Mammary epithelial cell (primary cell): ENCODE data around the gene ANP32D.

Experiments
- EZH2 ChIP-seq: IDR thresholded peaks from 2 replicates; pipeline ENCODE4 v1.6.1; 2012; ENCODE audit warnings: low read length, inconsistent platforms, borderline replicate concordance
- TF ChIP-seq, protein P1 (sequence below), 2 donors: IDR thresholded peaks in 1 of 2; conservative IDR thresholded peaks in 1 of 2; 2 replicates each; pipeline ENCODE4 v1.5.1; 2011 to 2012; ENCODE audit warnings: inconsistent platforms in 2 of 2, low read length in 2 of 2, mild to moderate bottlenecking in 2 of 2, control low read depth in 1 of 2, low read depth in 1 of 2; ENCODE audit not compliant: insufficient read depth in 1 of 2; ENCODE audit errors: extremely low read depth in 1 of 2

DNA sequence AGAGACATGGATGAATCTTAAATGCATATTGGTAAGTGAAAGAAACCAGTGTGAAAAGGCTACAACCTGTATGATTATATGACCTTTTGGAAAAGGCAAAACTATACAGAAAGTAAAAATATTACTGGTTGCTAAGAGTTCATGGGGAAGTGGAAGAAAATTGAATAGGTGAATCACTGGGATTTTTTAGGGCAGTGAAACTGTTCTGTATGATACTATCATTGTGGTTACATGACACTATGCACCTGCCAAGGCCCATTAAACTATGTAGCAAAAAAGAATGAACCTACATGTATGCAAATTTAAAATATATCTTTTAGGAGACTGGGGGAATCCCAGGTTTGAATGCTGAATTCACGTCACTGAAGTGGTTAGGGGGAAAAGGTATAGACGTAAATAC lies 40.5 kb downstream of the ANP32D start:
- no peak for TF ChIP-seq EZH2
- TF ChIP-seq, protein P1, sequence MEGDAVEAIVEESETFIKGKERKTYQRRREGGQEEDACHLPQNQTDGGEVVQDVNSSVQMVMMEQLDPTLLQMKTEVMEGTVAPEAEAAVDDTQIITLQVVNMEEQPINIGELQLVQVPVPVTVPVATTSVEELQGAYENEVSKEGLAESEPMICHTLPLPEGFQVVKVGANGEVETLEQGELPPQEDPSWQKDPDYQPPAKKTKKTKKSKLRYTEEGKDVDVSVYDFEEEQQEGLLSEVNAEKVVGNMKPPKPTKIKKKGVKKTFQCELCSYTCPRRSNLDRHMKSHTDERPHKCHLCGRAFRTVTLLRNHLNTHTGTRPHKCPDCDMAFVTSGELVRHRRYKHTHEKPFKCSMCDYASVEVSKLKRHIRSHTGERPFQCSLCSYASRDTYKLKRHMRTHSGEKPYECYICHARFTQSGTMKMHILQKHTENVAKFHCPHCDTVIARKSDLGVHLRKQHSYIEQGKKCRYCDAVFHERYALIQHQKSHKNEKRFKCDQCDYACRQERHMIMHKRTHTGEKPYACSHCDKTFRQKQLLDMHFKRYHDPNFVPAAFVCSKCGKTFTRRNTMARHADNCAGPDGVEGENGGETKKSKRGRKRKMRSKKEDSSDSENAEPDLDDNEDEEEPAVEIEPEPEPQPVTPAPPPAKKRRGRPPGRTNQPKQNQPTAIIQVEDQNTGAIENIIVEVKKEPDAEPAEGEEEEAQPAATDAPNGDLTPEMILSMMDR (conservative IDR thresholded peaks at IDR 0.05 in 1 of 2, IDR thresholded peaks at IDR 0.05 in 1 of 2; ENCODE audit: extremely low read depth in 1 of 2, insufficient read depth in 1 of 2, low read depth in 1 of 2, low read length in 2 of 2) = no peak
